ENCODE results near the gene TIMM22.
"Not testable (repeated sequence)": the region's sequence is repeated elsewhere in the genome, so short reads cannot be mapped to it uniquely, and the experiment has no call there.

Gene TIMM22

DNA sequence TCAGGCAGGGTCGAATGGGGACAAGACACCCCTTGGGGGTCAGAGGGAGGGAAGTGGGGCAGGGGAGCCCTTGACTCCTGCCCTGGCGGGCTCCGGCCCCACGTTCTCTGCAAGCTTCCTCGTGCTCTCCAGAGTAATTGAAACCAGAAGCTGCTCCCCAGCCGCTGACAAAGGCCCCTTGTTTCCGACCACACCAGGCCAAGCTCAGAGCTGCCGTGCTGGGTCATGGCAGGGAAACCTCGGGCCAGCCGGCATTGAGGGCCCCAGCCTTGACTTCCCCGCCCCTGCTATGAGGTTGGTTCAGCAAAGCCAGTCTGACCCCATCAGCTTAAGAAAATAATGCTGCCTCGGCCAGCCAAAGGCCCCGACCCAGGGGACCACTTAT is 43.3 kb downstream of the TIMM22 start:
- no peak for DNase-seq

- DNase-seq = no peak
Measured at GRCh38 chr17:1041746-1042145, 44.8 kb downstream of the TIMM22 start.

GRCh38 chr17:1042486-1042885 is 45.6 kb downstream of the TIMM22 start:
- DNase-seq = no peak

DNA sequence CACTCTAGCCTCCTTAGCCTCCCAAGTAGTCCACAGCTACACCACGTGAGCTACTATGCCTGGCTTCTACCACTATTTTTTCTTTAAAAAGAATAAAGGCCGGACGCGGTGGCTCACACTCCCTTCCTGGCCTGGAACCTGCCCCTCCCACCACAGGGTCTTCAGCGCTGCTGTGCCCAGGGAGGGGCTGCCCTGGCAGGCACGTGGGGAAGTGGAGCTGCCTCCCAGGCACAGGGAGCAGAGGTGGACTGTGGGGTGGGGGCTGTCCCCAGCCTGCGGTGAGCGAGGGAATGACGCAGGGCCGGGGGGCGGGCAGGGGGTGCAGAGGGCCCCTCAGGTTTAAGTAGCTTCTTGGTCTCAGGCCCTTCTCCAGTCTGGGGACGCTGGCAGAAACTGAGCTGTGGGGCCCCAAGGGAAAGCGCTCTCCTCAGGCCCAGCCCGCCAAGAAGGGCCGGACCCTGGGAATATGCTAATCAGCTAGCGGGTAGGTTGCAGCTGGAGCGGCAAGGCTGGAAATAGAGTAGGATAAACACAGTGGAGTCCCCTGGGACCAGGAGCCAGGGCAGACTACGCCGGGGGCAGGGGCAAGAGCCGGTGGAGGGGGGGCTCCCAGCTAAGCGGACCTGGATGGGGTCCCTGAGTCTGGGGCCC is 46.8 kb downstream of the TIMM22 start:
- no peak for DNase-seq

GRCh38 chr17:1044387-1045009 is 47.6 kb downstream of the TIMM22 start:
- not testable (repeated sequence) for DNase-seq

- DNase-seq = no peak
Measured at GRCh38 chr17:1045456-1045855, 48.5 kb downstream of the TIMM22 start.

GRCh38 chr17:1047177-1047878 is 50.4 kb downstream of the TIMM22 start:
- no peak for DNase-seq

- no peak for DNase-seq
Measured at GRCh38 chr17:1047879-1048470, 51.0 kb downstream of the TIMM22 start.

DNA sequence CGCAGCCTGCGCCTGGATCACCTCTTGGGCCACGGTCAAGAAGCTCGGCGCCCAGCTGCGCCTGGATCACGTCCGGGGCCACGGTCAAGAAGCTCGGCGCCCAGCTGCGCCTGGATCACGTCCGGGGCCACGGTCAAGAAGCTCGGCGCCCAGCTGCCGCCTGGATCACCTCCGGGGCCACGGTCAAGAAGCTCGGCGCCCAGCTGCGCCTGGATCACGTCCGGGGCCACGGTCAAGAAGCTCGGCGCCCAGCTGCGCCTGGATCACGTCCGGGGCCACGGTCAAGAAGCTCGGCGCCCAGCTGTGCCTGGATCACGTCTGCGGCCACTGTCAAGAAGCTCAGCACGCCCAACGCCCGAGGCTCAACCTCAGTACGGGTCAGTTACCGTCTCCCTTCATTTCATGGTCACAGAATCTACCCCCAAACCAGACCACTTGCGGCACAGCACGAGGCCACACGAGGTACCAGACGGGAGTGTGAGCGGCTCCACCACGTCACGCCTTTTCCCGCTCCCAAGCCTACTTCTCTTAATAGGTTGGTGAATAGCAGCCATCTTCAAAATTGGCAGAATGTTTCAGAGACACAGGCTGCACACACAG is 51.7 kb downstream of the TIMM22 start:
- not testable (repeated sequence) for DNase-seq

- DNase-seq = no peak
Measured at GRCh38 chr17:1049446-1050225, 52.7 kb downstream of the TIMM22 start.

- no peak for DNase-seq
Measured at GRCh38 chr17:1050246-1050995, 53.5 kb downstream of the TIMM22 start.

DNA sequence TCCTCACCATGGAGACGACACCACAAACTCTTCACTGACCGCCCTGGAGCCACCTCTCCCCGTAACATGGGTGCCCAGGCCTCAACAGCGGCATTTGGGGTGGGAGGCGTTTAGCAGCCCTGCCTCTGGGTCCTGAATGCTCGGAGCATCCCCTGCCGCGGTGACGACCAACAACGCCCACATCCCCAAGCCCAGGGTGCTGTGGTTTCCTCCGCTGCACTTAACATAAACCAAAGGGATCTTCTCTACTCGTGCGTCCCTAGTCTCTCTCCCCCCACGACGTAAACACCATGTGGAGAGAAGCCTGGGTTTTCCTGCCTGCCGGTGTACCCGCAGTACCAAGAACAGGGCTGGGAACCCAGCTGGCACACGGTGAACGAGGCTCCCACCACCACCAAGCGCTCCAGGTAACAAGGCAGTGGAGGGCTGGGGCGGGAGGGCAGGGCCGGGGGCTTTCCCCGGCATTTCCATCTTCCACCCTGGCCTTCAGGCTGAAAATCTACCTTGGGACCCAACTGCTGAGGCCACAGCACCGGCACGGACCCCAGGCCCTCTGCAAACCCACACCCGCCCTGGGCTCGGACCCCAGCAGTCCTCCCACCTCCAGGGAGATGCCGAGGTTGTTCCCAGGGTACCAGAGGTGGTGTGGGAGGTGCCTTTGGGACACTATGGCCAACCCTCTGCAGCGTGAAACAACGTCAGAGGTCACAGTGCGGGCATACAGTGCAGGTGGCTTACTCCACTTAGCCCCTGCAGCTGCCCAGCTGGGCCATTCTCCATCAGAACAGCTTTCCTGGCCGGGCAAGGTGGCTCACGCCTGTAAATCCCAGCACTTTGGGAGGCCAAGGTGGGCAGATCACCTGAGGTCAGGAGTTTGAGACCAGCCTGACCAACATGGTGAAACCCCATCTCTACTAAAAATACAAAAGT is 54.3 kb downstream of the TIMM22 start:
- no peak for DNase-seq
